H1 (cell line): ENCODE results near the gene TACC2. TPM values are rescaled to one million over a fixed set of nuclear protein-coding genes. Genes with fewer than 3 reads are reported as not detected.

Experiments
- CTCF ChIA-PET: fragments of 300-600 bp; sonication (Branson Sonifier 250); formaldehyde crosslinking; loops from one replicate; lab custom pipeline; 2021; ENCODE audit not compliant: partially characterized antibody; lab: Charles Lee
- POLR2A ChIA-PET: fragments of 300-600 bp; sonication (Branson Sonifier 250); formaldehyde crosslinking; loops from one replicate; lab custom pipeline; 2021; ENCODE audit warnings: inconsistent platforms; ENCODE audit not compliant: partially characterized antibody; lab: Charles Lee
- DNase-seq, 2 experiments: peaks; one replicate each; pipeline versions ENCODE4 v3.0.0 to v3.0.0-alpha.2; 2010 to 2022; ENCODE audit warnings: low spot score in 2 of 2, low read depth in 1 of 2, mixed read lengths in 1 of 2
- FAIRE-seq: peaks from 2 replicates; lab custom pipeline; 2011; peaks lifted over from hg19 to GRCh38; lab: Jason Lieb, UNC
- H2AFZ ChIP-seq: 2 replicates; pipeline ENCODE4 v1.8.1; 2012; ENCODE audit warnings: low read length, inconsistent platforms
- H2AK5ac ChIP-seq: 2 replicates; pipeline ENCODE4 v1.6.1; 2013; ENCODE audit warnings: low read depth, low read length
- H2BK120ac ChIP-seq: replicated peaks from 2 replicates; pipeline ENCODE3; 2013; ENCODE audit warnings: low read depth, low read length, inconsistent platforms
- H2BK12ac ChIP-seq: 2 replicates; pipeline ENCODE4 v1.6.1; 2013; ENCODE audit warnings: low read depth, low read length
- H2BK15ac ChIP-seq: 2 replicates; pipeline ENCODE4 v1.6.1; 2013; ENCODE audit warnings: low read length
- H2BK20ac ChIP-seq: 2 replicates; pipeline ENCODE4 v1.6.1; 2013; ENCODE audit warnings: low read length
- H2BK5ac ChIP-seq: 2 replicates; pipeline ENCODE4 v1.6.1; 2013; ENCODE audit warnings: low read depth, low read length
- H3K14ac ChIP-seq: 2 replicates; pipeline ENCODE4 v1.6.1; 2013; ENCODE audit warnings: inconsistent platforms; ENCODE audit not compliant: insufficient read length
- H3K18ac ChIP-seq: 2 replicates; pipeline ENCODE4 v1.6.1; 2013; ENCODE audit warnings: low read length; ENCODE audit errors: extremely low read depth
- H3K23ac ChIP-seq: 2 replicates; pipeline ENCODE4 v1.6.1; 2013; ENCODE audit warnings: inconsistent platforms; ENCODE audit not compliant: insufficient read length
- H3K23me2 ChIP-seq: 2 replicates; pipeline ENCODE4 v1.6.1; 2013; ENCODE audit warnings: low read depth, low read length
- H3K27ac ChIP-seq: 2 replicates; pipeline ENCODE4 v1.6.1; 2011; ENCODE audit warnings: low read depth, low read length, inconsistent platforms
- H3K27me3 ChIP-seq, 4 experiments: replicated peaks in 1 of 4; 1 replicate in 1 of 4; 2 replicates in 3 of 4; pipeline versions ENCODE4 v1.6.1 to v1.8.1; 2011 to 2013; ENCODE audit warnings: low read length in 3 of 4, mild to moderate bottlenecking in 3 of 4, inconsistent platforms in 2 of 4, mixed read lengths in 2 of 4, moderate library complexity in 1 of 4; ENCODE audit not compliant: control insufficient read depth in 3 of 4, insufficient read depth in 3 of 4; ENCODE audit errors: extremely low read depth in 1 of 4
- H3K36me3 ChIP-seq, 4 experiments: 2 replicates each; pipeline versions ENCODE4 v1.6.1 to v1.8.1; 2011 to 2013; ENCODE audit warnings: mild to moderate bottlenecking in 4 of 4, low read length in 3 of 4, moderate library complexity in 2 of 4, control low read depth in 1 of 4, inconsistent platforms in 1 of 4; ENCODE audit not compliant: insufficient read depth in 4 of 4, control insufficient read depth in 2 of 4
- H3K4ac ChIP-seq: replicated peaks from 2 replicates; pipeline ENCODE3; 2013; ENCODE audit warnings: low read length, low read depth, mixed read lengths, inconsistent platforms; ENCODE audit not compliant: insufficient read length
- H3K4me1 ChIP-seq, 4 experiments: replicated peaks in 1 of 4; 1 replicate in 1 of 4; 2 replicates in 3 of 4; pipeline versions ENCODE4 v1.6.1 to v1.8.1; 2011 to 2013; ENCODE audit warnings: low read length in 3 of 4, inconsistent platforms in 2 of 4, mixed read lengths in 1 of 4; ENCODE audit not compliant: insufficient read depth in 4 of 4, control insufficient read depth in 3 of 4
- H3K4me2 ChIP-seq, 2 experiments: 2 replicates each; pipeline versions ENCODE4 v1.6.1 to v1.8.1; 2011 to 2013; ENCODE audit warnings: low read depth in 2 of 2, low read length in 2 of 2, control low read depth in 1 of 2, inconsistent platforms in 1 of 2, mild to moderate bottlenecking in 1 of 2; ENCODE audit not compliant: insufficient read depth in 1 of 2
- H3K4me3 ChIP-seq, 4 experiments: fragments of 200-600, 300-600 bp in 1 of 4; sonication (generic), shearing (Covaris generic), sonication (Bioruptor Twin) in 1 of 4; 2 replicates each; pipeline versions ENCODE4 v1.5.1 to v1.8.1; 2011 to 2016; ENCODE audit warnings: low read length in 4 of 4, low read depth in 3 of 4, control low read depth in 2 of 4, inconsistent platforms in 2 of 4, mild to moderate bottlenecking in 2 of 4, mixed read lengths in 1 of 4, moderate library complexity in 1 of 4; ENCODE audit not compliant: insufficient read depth in 2 of 4; ENCODE audit errors: extremely low read depth in 1 of 4
- H3K56ac ChIP-seq: replicated peaks from 2 replicates; pipeline ENCODE3; 2013; ENCODE audit warnings: low read depth, mild to moderate bottlenecking, mixed read lengths, low read length, inconsistent platforms; ENCODE audit not compliant: insufficient read length
- H3K79me1 ChIP-seq: 2 replicates; pipeline ENCODE4 v1.6.1; 2013; ENCODE audit warnings: low read depth, low read length, control low read depth
- H3K79me2 ChIP-seq, 2 experiments: 2 replicates each; pipeline versions ENCODE4 v1.6.1 to v1.8.1; 2012 to 2013; ENCODE audit warnings: low read length in 2 of 2, mild to moderate bottlenecking in 2 of 2, inconsistent platforms in 1 of 2; ENCODE audit not compliant: insufficient read depth in 2 of 2, control insufficient read depth in 1 of 2
- H3K9ac ChIP-seq, 4 experiments: replicated peaks in 1 of 4; 1 replicate in 1 of 4; 2 replicates in 3 of 4; pipeline versions ENCODE4 v1.6.1 to v1.8.1; 2011 to 2013; ENCODE audit warnings: low read depth in 3 of 4, low read length in 3 of 4, control low read depth in 2 of 4, mild to moderate bottlenecking in 2 of 4, moderate library complexity in 2 of 4, inconsistent platforms in 1 of 4; ENCODE audit errors: extremely low read depth in 1 of 4
- H3K9me3 ChIP-seq, 2 experiments: 2 replicates each; pipeline versions ENCODE4 v1.6.1 to v1.8.1; 2012 to 2013; ENCODE audit warnings: mild to moderate bottlenecking in 2 of 2, moderate library complexity in 2 of 2, control low read depth in 1 of 2, inconsistent platforms in 1 of 2, low read depth in 1 of 2, low read length in 1 of 2, mixed read lengths in 1 of 2; ENCODE audit not compliant: insufficient read depth in 2 of 2
- H4K20me1 ChIP-seq, 2 experiments: replicated peaks in 1 of 2; 2 replicates each; pipeline versions ENCODE3 to v1.8.1; 2011 to 2013; ENCODE audit warnings: inconsistent platforms in 2 of 2, low read length in 2 of 2, mild to moderate bottlenecking in 1 of 2; ENCODE audit not compliant: insufficient read depth in 2 of 2, control insufficient read depth in 1 of 2
- H4K5ac ChIP-seq: 2 replicates; pipeline ENCODE4 v1.6.1; 2013; ENCODE audit warnings: low read length, low read depth, mixed read lengths, inconsistent platforms; ENCODE audit not compliant: insufficient read length
- H4K8ac ChIP-seq: 2 replicates; pipeline ENCODE4 v1.8.0; 2013; ENCODE audit warnings: mild to moderate bottlenecking, moderate library complexity, low read length, inconsistent platforms; ENCODE audit not compliant: insufficient read depth; ENCODE audit errors: extremely low read depth
- H4K91ac ChIP-seq: replicated peaks from 2 replicates; pipeline ENCODE3; 2013; ENCODE audit warnings: low read length, mixed read lengths, inconsistent platforms; ENCODE audit not compliant: insufficient read length
- WGBS, 2 experiments: shearing (Covaris generic) in 1 of 2; methylation state at CpG; one replicate each; pipeline versions ENCODE4 v1.1.6 to v1.1.7; 2013 to 2015; ENCODE audit warnings: low lambda C conversion rate in 2 of 2, mixed read lengths in 2 of 2, inconsistent platforms in 1 of 2, low coverage in 1 of 2, missing lambda C conversion rate in 1 of 2; ENCODE audit not compliant: insufficient replicate concordance in 2 of 2, insufficient coverage in 1 of 2, insufficient read length in 1 of 2; ENCODE audit errors: extremely low coverage in 1 of 2, missing lambda C conversion rate in 1 of 2; 5-methylcytosine and 5-hydroxymethylcytosine counted together
- polyA plus RNA-seq, 7 experiments: library from polyadenylated mRNA; depleted of rRNA in 3 of 7; stranded (reverse) in 5 of 7; unstranded in 2 of 7; fragments of >200 nt in 5 of 7; fragments of 200-250 nt in 2 of 7; gene quantifications; 1 replicate in 5 of 7; 2 replicates in 1 of 7; 4 replicates in 1 of 7; pipeline versions ENCODE4 v1.2.1 to v1.2.3, GENCODE V29; 2011 to 2013; ENCODE audit warnings: missing spikeins in 2 of 7, mixed read lengths in 2 of 7
- total RNA-seq: library from RNA; stranded (reverse); fragmentation: NEBNext Ultra II Directional; extraction: Animal tissue kit (Norgen Biotek cat#: 25700); gene quantifications from 2 replicates; pipeline ENCODE4 v1.2.1, GENCODE V29; 2021

TACC2 gene
- total and polyA plus RNA-seq, 2 of the 8 experiments (the other 6 are each of a cell fraction or from before 2014, with no cell fraction given): 21.2 to 46.6 TPM

DNA sequence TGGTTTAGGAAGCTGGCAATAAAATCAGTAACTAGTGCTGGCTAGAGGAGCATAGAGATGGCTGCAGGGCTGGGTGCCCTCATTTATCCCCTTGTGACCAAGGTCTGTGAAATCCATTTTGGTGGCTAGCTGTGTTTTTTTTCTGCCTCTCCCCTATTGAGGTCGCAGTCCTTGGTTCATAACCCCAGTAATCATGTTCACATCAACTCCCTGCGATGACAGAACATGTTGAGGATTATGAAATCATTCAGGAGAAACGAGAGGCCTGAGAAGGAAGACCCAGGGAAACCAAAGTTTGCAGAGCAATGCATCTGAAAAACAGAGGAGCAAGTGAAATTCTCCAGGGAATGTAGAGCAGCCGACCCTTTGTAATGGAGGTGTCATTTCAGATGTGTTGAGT lies 126.9 kb downstream of the TACC2 start:
- no peak overlapping the region for H2BK15ac ChIP-seq
- no peak overlapping the region for H3K9ac ChIP-seq
- DNase-seq: no peak
- ChIA-PET POLR2A (interaction anchor here (1.0 to 1.7 kb wide), 2 partner anchors 14 to 16 kb away, joined by 4 to 5 read pairs; no protein-coding TSS in a partner anchor), CTCF (interaction anchor here (0.8 to 2.3 kb wide), 5 partner anchors 16 to 61 kb away, joined by 3 to 8 read pairs (median 4); no protein-coding TSS in a partner anchor)
- H3K18ac ChIP-seq: no peak overlapping the region
- H3K23me2 ChIP-seq: peaks cover 8% of the 10 kb centered on the region; the same call in 1 of the 2 replicates
- H3K36me3 ChIP-seq: no peaks in the 10 kb centered on the region
- H4K20me1 ChIP-seq: peaks cover 2% of the 10 kb centered on the region in 2 experiments
- no peak overlapping the region for H3K14ac ChIP-seq
- FAIRE-seq: no peak
- H3K4me1 ChIP-seq: peaks cover 0 to 14% (median 5%) of the 10 kb centered on the region in 4 experiments; a peak in 5 of 7 replicates
- no peaks in the 10 kb centered on the region for H3K9me3 ChIP-seq
- 76% methylated on average over 4 of the region's 4 CpGs; no CpG with 5 or more reads in 1 of the 2 experiments for WGBS, 2 experiments
- H3K4ac ChIP-seq: no peak overlapping the region
- no peak overlapping the region for H4K8ac ChIP-seq
- H3K4me3 ChIP-seq: no peak overlapping the region
- no peak overlapping the region for H2BK20ac ChIP-seq
- peaks cover 0 to 56% of the 10 kb centered on the region in 2 experiments; a peak in 2 of 4 replicates for H3K79me2 ChIP-seq
- no peak overlapping the region for H3K27ac ChIP-seq
- H3K27me3 ChIP-seq: no peaks in the 10 kb centered on the region; a peak in 3 of 7 replicates
- no peak overlapping the region for H2BK5ac ChIP-seq
- peak overlapping the region; percentile 62 for H4K91ac ChIP-seq
- no peak overlapping the region for H2AK5ac ChIP-seq
- H3K23ac ChIP-seq: no peak overlapping the region
- no peak overlapping the region for H3K4me2 ChIP-seq
- peaks cover 7% of the 10 kb centered on the region for H3K79me1 ChIP-seq
- no peak overlapping the region for H2BK12ac ChIP-seq
- H2BK120ac ChIP-seq: no peak overlapping the region
- no peak overlapping the region for H3K56ac ChIP-seq
- no peak overlapping the region for H2AFZ ChIP-seq
- H4K5ac ChIP-seq: no peak overlapping the region
